Nephron (organoid): ENCODE results near the gene NPW.

Source experiments
- H3K27ac Mint-ChIP-seq, 3 experiments: 2 replicates each; pipeline ENCODE4 v1.8.0; 2020; ENCODE audit warnings: mixed read lengths in 3 of 3, mild to moderate bottlenecking in 2 of 3, moderate library complexity in 1 of 3
- H3K27me3 Mint-ChIP-seq: 2 replicates; pipeline ENCODE4 v1.8.0; 2021; ENCODE audit warnings: low read depth, mild to moderate bottlenecking, moderate library complexity, mixed read lengths
- H3K36me3 Mint-ChIP-seq: 2 replicates; pipeline ENCODE4 v1.8.0; 2020; ENCODE audit warnings: low read depth, mixed read lengths
- H3K4me1 Mint-ChIP-seq: 2 replicates; pipeline ENCODE4 v1.8.0; 2020; ENCODE audit warnings: mixed read lengths
- H3K4me3 Mint-ChIP-seq, 3 experiments: 2 replicates each; pipeline ENCODE4 v1.8.0; 2020; ENCODE audit warnings: mild to moderate bottlenecking in 3 of 3, mixed read lengths in 3 of 3, moderate library complexity in 2 of 3
- H3K9me3 Mint-ChIP-seq: 2 replicates; pipeline ENCODE4 v1.8.0; 2020; ENCODE audit warnings: mixed read lengths
- CTCF ChIP-seq, 3 experiments: fragments of 200-600 bp; sonication (generic); IDR thresholded peaks; one replicate each; pipeline ENCODE4 v1.5.0; 2021; ENCODE audit warnings: antibody characterized with exemption in 3 of 3; ENCODE audit not compliant: unreplicated experiment in 3 of 3

NPW gene

GRCh38 chr16:2003231-2003826 is 16.3 kb upstream of the NPW start:
- TF ChIP-seq CTCF (IDR thresholded peaks at IDR 0.05; ENCODE audit: unreplicated experiment in 3 of 3) = no peak
- H3K4me3 Mint-ChIP-seq = no peak overlapping the region
- H3K9me3 Mint-ChIP-seq = no peaks in the 10 kb centered on the region
- peaks cover 10% of the 10 kb centered on the region for H3K36me3 Mint-ChIP-seq
- peaks cover 25% of the 10 kb centered on the region for H3K4me1 Mint-ChIP-seq
- peaks cover 4% of the 10 kb centered on the region for H3K27me3 Mint-ChIP-seq
- H3K27ac Mint-ChIP-seq = no peak overlapping the region

- no peak overlapping the region for H3K4me3 Mint-ChIP-seq
- H3K27ac Mint-ChIP-seq = no peak overlapping the region
- H3K4me1 Mint-ChIP-seq = peaks cover 32% of the 10 kb centered on the region
- peaks cover 8% of the 10 kb centered on the region for H3K36me3 Mint-ChIP-seq
- H3K9me3 Mint-ChIP-seq = no peaks in the 10 kb centered on the region
- peak; percentile 94 to 97 (median 96) for TF ChIP-seq CTCF (IDR thresholded peaks at IDR 0.05; ENCODE audit: unreplicated experiment in 3 of 3)
- H3K27me3 Mint-ChIP-seq = peaks cover 4% of the 10 kb centered on the region
Observed at GRCh38 chr16:2003827-2004641, 15.6 kb upstream of the NPW start.

GRCh38 chr16:2004795-2005517 is 14.6 kb upstream of the NPW start:
- Mint-ChIP-seq H3K9me3 (no peaks in the 10 kb centered on the region), H3K36me3 (peaks cover 8% of the 10 kb centered on the region), H3K4me3 (no peak overlapping the region), H3K27me3 (peaks cover 4% of the 10 kb centered on the region), H3K4me1 (peaks cover 34% of the 10 kb centered on the region), H3K27ac (no peak overlapping the region)
- TF ChIP-seq CTCF (IDR thresholded peaks at IDR 0.05; ENCODE audit: unreplicated experiment in 3 of 3) = no peak

- peak overlapping the region in 2 of 3 experiments; percentile 27 to 33 for H3K27ac Mint-ChIP-seq
Observed at GRCh38 chr16:2005646-2006045, 13.9 kb upstream of the NPW start.

GRCh38 chr16:2006317-2006716 is 13.3 kb upstream of the NPW start:
- peaks cover 39% of the 10 kb centered on the region for H3K4me1 Mint-ChIP-seq
- no peak for TF ChIP-seq CTCF (IDR thresholded peaks at IDR 0.05; ENCODE audit: unreplicated experiment in 3 of 3)
- peak overlapping the region in 1 of 3 experiments; percentile 37 for H3K27ac Mint-ChIP-seq
- H3K9me3 Mint-ChIP-seq = no peaks in the 10 kb centered on the region
- peaks cover 4% of the 10 kb centered on the region for H3K27me3 Mint-ChIP-seq
- peaks cover 5% of the 10 kb centered on the region for H3K36me3 Mint-ChIP-seq
- H3K4me3 Mint-ChIP-seq = peak overlapping the region; percentile 64 to 80 (median 76)

More at GRCh38 chr16:2005646-2006045, 13.9 kb upstream of the NPW start:
- TF ChIP-seq CTCF (IDR thresholded peaks at IDR 0.05; ENCODE audit: unreplicated experiment in 3 of 3) = no peak
- Mint-ChIP-seq H3K4me3 (peak overlapping the region in 2 of 3 experiments; percentile 64 to 80), H3K36me3 (peaks cover 8% of the 10 kb centered on the region), H3K4me1 (peaks cover 39% of the 10 kb centered on the region), H3K27me3 (peaks cover 4% of the 10 kb centered on the region), H3K9me3 (no peaks in the 10 kb centered on the region)
